ENCODE data around the gene SLC27A1. TPM values are rescaled to one million over a fixed set of nuclear protein-coding genes. Genes with fewer than 3 reads are reported as not detected.

The SLC27A1 gene
- total RNA-seq, 1 experiment from 2014 or later: 8.9 TPM

DNA sequence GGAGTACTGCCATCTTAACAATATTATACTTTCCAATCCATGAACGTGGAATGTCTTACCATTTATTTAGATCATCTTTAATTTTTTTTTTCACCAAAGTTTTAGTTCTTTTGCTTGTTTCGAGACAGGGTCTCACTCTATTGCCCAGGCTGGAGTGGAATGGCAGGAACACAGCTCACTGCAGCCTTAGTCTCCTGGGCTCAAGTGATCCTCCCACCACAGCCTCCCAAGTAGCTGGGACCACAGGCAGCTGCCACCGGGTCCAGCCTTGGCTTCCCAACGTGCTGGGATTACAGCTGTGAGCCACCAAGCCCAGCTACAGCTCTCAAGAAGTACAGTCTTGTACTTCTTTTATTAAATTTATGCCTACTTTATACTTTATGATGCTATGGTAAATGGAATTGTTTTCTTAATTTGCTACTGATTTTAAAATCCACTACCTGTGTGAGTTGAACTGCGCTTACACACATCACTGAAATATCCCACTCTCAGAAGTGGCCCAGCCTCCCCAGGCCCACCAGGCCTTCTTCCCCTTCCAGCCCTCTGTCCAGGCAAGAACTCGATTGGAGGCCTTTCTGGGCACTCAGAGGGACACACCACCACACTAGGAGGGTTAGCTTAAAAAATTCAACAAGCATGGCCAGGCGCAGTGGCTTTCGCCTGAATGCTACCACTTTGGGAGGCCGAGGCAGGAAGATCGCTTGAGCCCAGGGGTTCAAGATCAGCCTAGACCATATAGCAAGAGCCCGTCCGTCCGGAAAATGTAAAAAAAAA is 40.1 kb downstream of the SLC27A1 start:
- no peaks in the 10 kb centered on the region for H4K20me1 ChIP-seq (ENCODE audit: low read length)
- H3K27ac ChIP-seq (ENCODE audit: low read length): peak overlapping the region; percentile 79
- peaks cover 62% of the 10 kb centered on the region for H3K79me2 ChIP-seq (ENCODE audit: low read length)
- peak overlapping the region; percentile 99 for H3K9ac ChIP-seq (ENCODE audit: low read length)
- peaks cover 22% of the 10 kb centered on the region for H3K4me1 ChIP-seq (ENCODE audit: insufficient read depth, low read length)
- ATAC-seq (no peak), DNase-seq (no peak)
- H3K27me3 ChIP-seq (ENCODE audit: low read length): no peaks in the 10 kb centered on the region
- no peak for TF ChIP-seq EZH2phosphoT487 (IDR thresholded peaks at IDR 0.05; ENCODE audit: borderline replicate concordance, low read length)
- TF ChIP-seq, protein P1, sequence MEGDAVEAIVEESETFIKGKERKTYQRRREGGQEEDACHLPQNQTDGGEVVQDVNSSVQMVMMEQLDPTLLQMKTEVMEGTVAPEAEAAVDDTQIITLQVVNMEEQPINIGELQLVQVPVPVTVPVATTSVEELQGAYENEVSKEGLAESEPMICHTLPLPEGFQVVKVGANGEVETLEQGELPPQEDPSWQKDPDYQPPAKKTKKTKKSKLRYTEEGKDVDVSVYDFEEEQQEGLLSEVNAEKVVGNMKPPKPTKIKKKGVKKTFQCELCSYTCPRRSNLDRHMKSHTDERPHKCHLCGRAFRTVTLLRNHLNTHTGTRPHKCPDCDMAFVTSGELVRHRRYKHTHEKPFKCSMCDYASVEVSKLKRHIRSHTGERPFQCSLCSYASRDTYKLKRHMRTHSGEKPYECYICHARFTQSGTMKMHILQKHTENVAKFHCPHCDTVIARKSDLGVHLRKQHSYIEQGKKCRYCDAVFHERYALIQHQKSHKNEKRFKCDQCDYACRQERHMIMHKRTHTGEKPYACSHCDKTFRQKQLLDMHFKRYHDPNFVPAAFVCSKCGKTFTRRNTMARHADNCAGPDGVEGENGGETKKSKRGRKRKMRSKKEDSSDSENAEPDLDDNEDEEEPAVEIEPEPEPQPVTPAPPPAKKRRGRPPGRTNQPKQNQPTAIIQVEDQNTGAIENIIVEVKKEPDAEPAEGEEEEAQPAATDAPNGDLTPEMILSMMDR (conservative IDR thresholded peaks at IDR 0.05; ENCODE audit: low read depth, low read length): no peak
- TF ChIP-seq EZH2 (IDR thresholded peaks at IDR 0.05; ENCODE audit: low read length, unreplicated experiment): no peak
- H3K4me2 ChIP-seq (ENCODE audit: low read length): peak overlapping the region; percentile 87
- no peaks in the 10 kb centered on the region for H3K9me3 ChIP-seq (ENCODE audit: low read length)
- H3K4me3 ChIP-seq (ENCODE audit: low read length): peak overlapping the region; percentile 91
- ChIA-PET POLR2A (ENCODE audit: unreplicated experiment) (interaction anchor here (0.5 to 0.7 kb wide), 2 partner anchors 349 to 876 kb away, joined by 16 to 17 read pairs; no protein-coding TSS in a partner anchor), CTCF (interaction anchor here (1.2 to 1.4 kb wide), 2 partner anchors 14 to 256 kb away, joined by 5 to 6 read pairs; no protein-coding TSS in a partner anchor)
- BruUV-seq (replicated peaks): no TSS peak
- H3K9me2 ChIP-seq (replicated peaks; ENCODE audit: low read length): no peaks in the 10 kb centered on the region
- no peaks in the 10 kb centered on the region for H3K36me3 ChIP-seq (ENCODE audit: low read depth, low read length)
- intact Hi-C loops (cut with micrococcal nuclease): loop anchor here (5.0 kb wide), 1 partner anchor 267 kb away; no protein-coding TSS in a partner anchor
- H2AFZ ChIP-seq (ENCODE audit: low read length): peak overlapping the region; percentile 81
- H3F3A ChIP-seq (ENCODE audit: low read length, unreplicated experiment): no peaks in the 10 kb centered on the region

DNA sequence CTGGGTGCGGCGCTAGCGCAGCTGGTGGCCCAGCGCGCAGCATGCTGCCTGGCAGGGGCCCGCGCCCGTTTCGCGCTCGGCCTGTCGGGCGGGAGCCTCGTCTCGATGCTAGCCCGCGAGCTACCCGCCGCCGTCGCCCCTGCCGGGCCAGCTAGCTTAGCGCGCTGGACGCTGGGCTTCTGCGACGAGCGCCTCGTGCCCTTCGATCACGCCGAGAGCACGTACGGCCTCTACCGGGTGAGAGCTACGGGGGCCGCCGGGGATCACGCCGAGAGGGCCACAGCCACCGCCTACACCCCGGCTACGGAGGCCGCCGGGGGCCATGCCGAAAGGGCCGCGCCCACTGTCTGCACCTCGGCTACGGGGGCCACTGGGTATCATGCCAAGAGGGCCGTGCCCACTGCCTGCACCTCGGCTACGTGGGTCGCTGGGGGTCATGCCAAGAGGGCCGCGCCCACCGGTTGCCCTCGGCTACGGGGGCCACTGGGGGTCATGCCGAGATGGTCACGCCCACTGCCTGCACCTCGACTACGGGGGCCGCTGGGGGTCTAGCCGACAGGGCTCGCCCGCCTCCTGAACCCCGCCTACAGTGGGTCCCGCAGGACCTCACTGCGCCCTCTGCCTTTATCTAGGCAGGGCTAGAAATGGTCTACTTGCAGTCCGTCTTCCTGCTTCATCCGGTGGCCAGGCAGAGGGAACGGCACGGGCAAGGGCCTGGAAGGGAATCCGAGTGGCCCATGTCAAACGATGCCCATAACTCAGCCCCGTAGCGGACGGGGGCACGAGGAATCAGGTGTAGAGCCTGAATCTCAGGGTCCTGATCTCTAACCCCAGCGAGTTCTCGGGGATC is 41.6 kb downstream of the SLC27A1 start:
- Histone ChIP-seq H3K4me3 (ENCODE audit: low read length) (peak overlapping the region; percentile 91), H3K9me2 (replicated peaks; ENCODE audit: low read length) (no peaks in the 10 kb centered on the region), H3K27me3 (ENCODE audit: low read length) (no peaks in the 10 kb centered on the region), H4K20me1 (ENCODE audit: low read length) (no peaks in the 10 kb centered on the region), H3K27ac (ENCODE audit: low read length) (peak overlapping the region; percentile 79), H3K36me3 (ENCODE audit: low read depth, low read length) (peaks cover 4% of the 10 kb centered on the region), H3K4me1 (ENCODE audit: insufficient read depth, low read length) (peaks cover 22% of the 10 kb centered on the region), H3K9ac (ENCODE audit: low read length) (peak overlapping the region; percentile 99), H2AFZ (ENCODE audit: low read length) (peak overlapping the region; percentile 81), H3K4me2 (ENCODE audit: low read length) (peak overlapping the region; percentile 87), H3F3A (ENCODE audit: low read length, unreplicated experiment) (no peaks in the 10 kb centered on the region), H3K9me3 (ENCODE audit: low read length) (no peaks in the 10 kb centered on the region), H3K79me2 (ENCODE audit: low read length) (peaks cover 58% of the 10 kb centered on the region)
- ChIA-PET CTCF (interaction anchor here (1.2 to 1.4 kb wide), 2 partner anchors 16 to 255 kb away, joined by 5 to 6 read pairs; no protein-coding TSS in a partner anchor), POLR2A (ENCODE audit: unreplicated experiment) (interaction anchor here (0.6 kb wide), 1 partner anchor 931 kb away, joined by 3 read pairs; no protein-coding TSS in a partner anchor)
- BruUV-seq (replicated peaks): TSS peak; percentile 17
- DNase-seq (peak; percentile 60), ATAC-seq (peak; percentile 33)
- TF ChIP-seq, protein P1 (conservative IDR thresholded peaks at IDR 0.05; ENCODE audit: low read depth, low read length): peak; percentile 27; the same call in 1 of the 2 replicates
- TF ChIP-seq EZH2 (IDR thresholded peaks at IDR 0.05; ENCODE audit: low read length, unreplicated experiment) (no peak), EZH2phosphoT487 (IDR thresholded peaks at IDR 0.05; ENCODE audit: borderline replicate concordance, low read length) (no peak)
- intact Hi-C loops (cut with micrococcal nuclease): loop anchor here (5.0 kb wide), 1 partner anchor 265 kb away; no protein-coding TSS in a partner anchor
